ENCODE measurements around the gene MTERF4.

MTERF4 gene

GRCh38 chr2:241134711-241135110 lies 32.6 kb upstream of the MTERF4 start:
- DNase-seq (ENCODE audit: low read depth in 3 of 3, low spot score in 1 of 3) = no peak

GRCh38 chr2:241133436-241133820 lies 31.3 kb upstream of the MTERF4 start:
- DNase-seq (ENCODE audit: low read depth in 3 of 3, low spot score in 1 of 3) = no peak

GRCh38 chr2:241132538-241133435 lies 30.7 kb upstream of the MTERF4 start:
- DNase-seq (ENCODE audit: low read depth in 3 of 3, low spot score in 1 of 3) = no peak

GRCh38 chr2:241131531-241131930 lies 29.4 kb upstream of the MTERF4 start:
- no peak for DNase-seq (ENCODE audit: low read depth in 3 of 3, low spot score in 1 of 3)

- DNase-seq (ENCODE audit: low read depth in 3 of 3, low spot score in 1 of 3) = no peak
Measured at GRCh38 chr2:241130316-241130715, 28.2 kb upstream of the MTERF4 start.

GRCh38 chr2:241129086-241129871 lies 27.2 kb upstream of the MTERF4 start:
- no peak for DNase-seq (ENCODE audit: low read depth in 3 of 3, low spot score in 1 of 3)

GRCh38 chr2:241128266-241128665 lies 26.2 kb upstream of the MTERF4 start:
- no peak for DNase-seq (ENCODE audit: low read depth in 3 of 3, low spot score in 1 of 3)

GRCh38 chr2:241126771-241127202 lies 24.7 kb upstream of the MTERF4 start:
- DNase-seq (ENCODE audit: low read depth in 3 of 3, low spot score in 1 of 3) = no peak

- no peak for DNase-seq (ENCODE audit: low read depth in 3 of 3, low spot score in 1 of 3)
Measured at GRCh38 chr2:241126201-241126611, 24.1 kb upstream of the MTERF4 start.

- DNase-seq (ENCODE audit: low read depth in 3 of 3, low spot score in 1 of 3) = no peak
Measured at GRCh38 chr2:241125626-241126025, 23.5 kb upstream of the MTERF4 start.

GRCh38 chr2:241123816-241124536 lies 21.9 kb upstream of the MTERF4 start:
- DNase-seq (ENCODE audit: low read depth in 3 of 3, low spot score in 1 of 3) = no peak

- no peak for DNase-seq (ENCODE audit: low read depth in 3 of 3, low spot score in 1 of 3)
Measured at GRCh38 chr2:241122376-241123002, 20.4 kb upstream of the MTERF4 start.

- DNase-seq (ENCODE audit: low read depth in 3 of 3, low spot score in 1 of 3) = no peak
Measured at GRCh38 chr2:241121008-241121407, 18.9 kb upstream of the MTERF4 start.

- no peak for DNase-seq (ENCODE audit: low read depth in 3 of 3, low spot score in 1 of 3)
Measured at GRCh38 chr2:241120440-241120839, 18.4 kb upstream of the MTERF4 start.

- no peak for DNase-seq (ENCODE audit: low read depth in 3 of 3, low spot score in 1 of 3)
Measured at GRCh38 chr2:241118737-241119505, 16.8 kb upstream of the MTERF4 start.

- DNase-seq (ENCODE audit: low read depth in 3 of 3, low spot score in 1 of 3) = no peak
Measured at GRCh38 chr2:241116606-241117560, 14.8 kb upstream of the MTERF4 start.

- no peak for DNase-seq (ENCODE audit: low read depth in 3 of 3, low spot score in 1 of 3)
Measured at GRCh38 chr2:241115361-241115760, 13.3 kb upstream of the MTERF4 start.

GRCh38 chr2:241114836-241115235 lies 12.7 kb upstream of the MTERF4 start:
- no peak for DNase-seq (ENCODE audit: low read depth in 3 of 3, low spot score in 1 of 3)

GRCh38 chr2:241112592-241112991 lies 10.5 kb upstream of the MTERF4 start:
- peak in 1 of 3 donors; percentile 21 for DNase-seq (ENCODE audit: low read depth in 3 of 3, low spot score in 1 of 3)

Data from stimulated activated CD4-positive, alpha-beta T cell treated with anti-CD3 and anti-CD28 coated beads, TNF-alpha, amount 100 ng/mL, for 1 hour (primary cell).